RWPE2 (cell line): ENCODE measurements around the gene IGSF23.
A peak's percentile ranks its signal among the peaks of the same experiment; 100 is the strongest.
"Not testable (repeated sequence)": the region's sequence is repeated elsewhere in the genome, so short reads cannot be mapped to it uniquely, and the experiment has no call there.

ENCODE experiments used
- ATAC-seq: fragments of 200-7000 bp; cut with Tn5 transposase; 3 replicates; pipeline ENCODE4 v1.9.1; 2021; ENCODE audit warnings: low read depth
- DNase-seq: peaks from one replicate; pipeline ENCODE4 v3.0.0-alpha.2; 2020; ENCODE audit warnings: low spot score
- H3K27ac ChIP-seq: fragments of 450-650 bp; 2 replicates; pipeline ENCODE4 v1.5.1; 2017; ENCODE audit warnings: mild to moderate bottlenecking; ENCODE audit not compliant: poor library complexity, severe bottlenecking
- H3K27me3 ChIP-seq: fragments of 250-450 bp; sonication (Bioruptor Pico); 2 replicates; pipeline ENCODE4 v1.5.1; 2021; ENCODE audit warnings: mild to moderate bottlenecking, moderate library complexity; ENCODE audit not compliant: insufficient read depth, poor library complexity, severe bottlenecking
- H3K36me3 ChIP-seq: fragments of 250-450 bp; sonication (Bioruptor Pico); 2 replicates; pipeline ENCODE4 v1.5.1; 2020; ENCODE audit warnings: low read depth, mild to moderate bottlenecking, moderate library complexity
- H3K4me1 ChIP-seq: fragments of 250-450 bp; sonication (Bioruptor Pico); 2 replicates; pipeline ENCODE4 v1.5.1; 2021; ENCODE audit warnings: mild to moderate bottlenecking, moderate library complexity; ENCODE audit not compliant: insufficient read depth, poor library complexity, severe bottlenecking
- H3K4me3 ChIP-seq: fragments of 250-450 bp; sonication (Bioruptor Pico); 2 replicates; pipeline ENCODE4 v1.5.1; 2021; ENCODE audit warnings: mild to moderate bottlenecking, moderate library complexity; ENCODE audit not compliant: severe bottlenecking
- H3K9me3 ChIP-seq: fragments of 250-450 bp; sonication (Bioruptor Pico); 2 replicates; pipeline ENCODE4 v1.5.1; 2021; ENCODE audit warnings: mild to moderate bottlenecking, moderate library complexity; ENCODE audit not compliant: severe bottlenecking
- CTCF ChIP-seq: fragments of 450-650 bp; IDR thresholded peaks from one replicate; pipeline ENCODE4 v1.5.1; 2017; ENCODE audit warnings: mild to moderate bottlenecking, moderate library complexity; ENCODE audit not compliant: poor library complexity, severe bottlenecking

The IGSF23 gene

GRCh38 chr19:44682807-44683206 lies 69.4 kb downstream of the IGSF23 start:
- Histone ChIP-seq H3K27me3 (no peaks in the 10 kb centered on the region), H3K4me3 (no peak overlapping the region), H3K9me3 (no peaks in the 10 kb centered on the region), H3K36me3 (no peaks in the 10 kb centered on the region), H3K4me1 (peaks cover 11% of the 10 kb centered on the region), H3K27ac (no peak overlapping the region)
- DNase-seq (no peak), ATAC-seq (no peak)
- TF ChIP-seq CTCF: no peak

DNA sequence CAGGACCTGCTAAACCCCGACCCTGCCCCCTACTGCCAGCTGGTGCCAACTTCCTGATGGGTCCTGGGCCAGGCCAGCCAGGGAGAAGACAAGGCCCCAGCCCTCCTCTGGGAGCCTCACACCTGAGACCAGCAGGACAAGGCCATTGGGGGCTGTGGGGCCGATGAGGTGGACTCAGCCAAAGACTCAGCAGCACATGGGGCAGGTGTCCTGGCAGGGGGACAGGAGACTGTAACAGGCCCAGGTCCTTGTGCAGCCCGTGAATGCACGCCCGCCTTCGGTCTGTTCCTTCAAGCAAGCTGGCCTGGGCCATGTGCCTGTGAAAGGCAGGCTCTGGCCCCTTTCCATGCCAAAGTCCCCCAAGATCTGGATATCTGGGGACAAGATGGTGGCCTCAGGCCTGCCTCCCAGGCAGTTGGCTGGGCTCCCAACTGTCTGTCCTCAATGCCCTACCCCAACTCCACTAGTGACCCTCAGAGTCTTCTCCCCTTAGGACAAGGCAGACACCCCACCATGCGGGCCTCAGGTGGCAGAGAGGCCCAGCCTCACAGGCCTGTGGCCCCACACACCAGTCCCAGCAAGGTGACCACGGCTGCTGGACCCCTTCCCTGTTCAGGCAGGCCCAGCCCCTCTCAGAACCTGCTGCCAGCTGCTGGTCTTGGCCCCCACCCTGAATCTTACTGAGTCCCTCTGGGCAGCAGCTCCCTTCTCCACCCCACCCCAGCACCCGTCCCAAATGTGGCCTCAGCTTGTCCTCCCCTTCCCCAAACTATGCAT lies 70.3 kb downstream of the IGSF23 start:
- H3K4me1 ChIP-seq: peaks cover 11% of the 10 kb centered on the region
- ATAC-seq (no peak), DNase-seq (no peak)
- no peaks in the 10 kb centered on the region for H3K27me3 ChIP-seq
- H3K9me3 ChIP-seq: no peaks in the 10 kb centered on the region
- TF ChIP-seq CTCF: no peak
- H3K4me3 ChIP-seq: no peak overlapping the region
- H3K27ac ChIP-seq: peak overlapping the region; percentile 58
- no peaks in the 10 kb centered on the region for H3K36me3 ChIP-seq

DNA sequence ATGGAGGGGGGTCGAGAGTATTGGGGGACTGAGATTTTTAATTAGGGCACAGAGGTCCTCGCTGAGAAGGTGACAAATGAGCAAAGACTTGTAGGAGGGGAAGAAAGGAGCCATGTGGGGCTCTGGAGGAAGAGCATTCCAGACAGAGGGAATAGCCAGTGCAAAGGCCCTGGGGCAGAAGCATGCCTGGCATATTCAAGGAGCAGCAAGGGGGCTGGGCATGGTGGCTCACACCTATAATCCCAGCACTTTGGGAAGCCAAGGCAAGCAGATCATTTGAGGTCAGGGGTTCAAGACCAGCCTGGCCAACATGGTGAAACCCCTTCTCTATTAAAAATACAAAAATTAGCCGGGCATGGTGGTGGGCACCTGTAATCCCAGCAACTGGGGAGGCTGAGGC lies 71.0 kb downstream of the IGSF23 start:
- ATAC-seq, H3K36me3 ChIP-seq, DNase-seq, H3K4me3 ChIP-seq, H3K9me3 ChIP-seq, H3K27me3 ChIP-seq: not testable (repeated sequence)
- Histone ChIP-seq H3K27ac (peak overlapping the region; percentile 58), H3K4me1 (peaks cover 11% of the 10 kb centered on the region)

DNA sequence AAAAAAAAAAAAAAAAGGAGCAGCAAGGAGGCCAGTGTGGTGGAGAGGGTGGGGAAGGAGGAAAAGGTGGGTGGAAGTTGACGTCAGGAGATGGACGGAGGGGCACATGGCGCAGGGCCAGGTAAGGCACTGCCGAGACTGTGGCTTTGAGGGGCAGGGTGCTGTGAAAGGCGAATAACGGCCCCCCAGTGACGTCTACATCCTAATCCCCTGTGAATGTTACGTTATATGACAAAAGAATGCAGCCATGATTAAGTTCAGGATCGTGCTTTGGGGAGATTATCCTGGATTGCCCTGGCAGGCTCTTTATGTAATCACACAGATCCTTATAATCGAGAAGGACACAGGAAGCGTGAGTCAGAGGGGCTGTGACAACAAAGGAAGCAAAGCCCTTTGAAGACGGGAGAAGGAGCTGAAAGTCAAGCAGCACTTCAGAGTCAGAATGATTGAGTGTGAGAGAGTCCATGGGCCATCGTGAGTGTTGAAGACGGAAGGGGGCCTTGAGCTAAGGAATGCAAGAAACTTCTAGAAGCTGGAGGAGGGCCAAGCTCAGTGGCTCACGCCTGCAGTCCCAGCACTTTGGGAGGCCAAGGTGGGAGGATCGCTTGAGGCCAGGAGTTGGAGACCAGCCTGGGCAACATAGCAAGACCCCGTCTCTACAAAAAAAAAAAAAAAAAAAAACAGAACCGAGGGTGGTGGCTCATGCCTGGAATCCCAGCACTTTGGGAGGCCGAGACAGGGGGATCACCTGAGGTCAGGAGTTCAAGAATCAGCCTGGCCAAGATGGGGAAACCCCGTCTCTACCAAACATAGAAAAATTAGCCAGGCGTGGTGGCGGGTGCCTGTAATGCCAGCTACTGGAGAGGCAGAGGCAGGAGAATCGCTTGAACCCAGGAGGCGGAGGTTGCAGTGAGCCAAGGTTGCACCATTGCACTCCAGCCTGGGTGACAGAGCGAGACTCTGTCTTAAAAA lies 71.8 kb downstream of the IGSF23 start:
- no peaks in the 10 kb centered on the region for H3K27me3 ChIP-seq
- no peaks in the 10 kb centered on the region for H3K9me3 ChIP-seq
- peaks cover 11% of the 10 kb centered on the region for H3K4me1 ChIP-seq
- TF ChIP-seq CTCF: no peak
- H3K27ac ChIP-seq: peak overlapping the region; percentile 58
- no peak for DNase-seq
- H3K4me3 ChIP-seq: no peak overlapping the region
- H3K36me3 ChIP-seq: no peaks in the 10 kb centered on the region
- ATAC-seq: peak; percentile 69

GRCh38 chr19:44685877-44686276 lies 72.5 kb downstream of the IGSF23 start:
- H3K9me3 ChIP-seq: no peaks in the 10 kb centered on the region
- peak overlapping the region; percentile 58 for H3K27ac ChIP-seq
- no peaks in the 10 kb centered on the region for H3K27me3 ChIP-seq
- no peak overlapping the region for H3K4me3 ChIP-seq
- ATAC-seq (no peak), DNase-seq (no peak)
- no peaks in the 10 kb centered on the region for H3K36me3 ChIP-seq
- TF ChIP-seq CTCF: no peak
- H3K4me1 ChIP-seq: peaks cover 11% of the 10 kb centered on the region
